Panc1 (cell line): ENCODE data around the gene PAMR1. TPM values are rescaled to one million over a fixed set of nuclear protein-coding genes. Genes with fewer than 3 reads are reported as not detected.

Experiments
- ATAC-seq: fragments of 200-7000 bp; cut with Tn5 transposase; 2 replicates; pipeline ENCODE4 v1.9.1; 2020; ENCODE audit warnings: mild to moderate bottlenecking, moderate library complexity
- BruUV-seq: library from RNA; stranded (reverse); fragments of 400-500 nt; replicated peaks from 2 replicates; lab custom pipeline; 2021; lab: Mats Ljungman, UMichigan
- CTCF ChIA-PET: fragments of 300-600 bp; sonication (Branson Sonifier 250); formaldehyde crosslinking; loops from one replicate; lab custom pipeline; 2022; ENCODE audit warnings: antibody characterized with exemption; lab: Charles Lee
- POLR2A ChIA-PET: fragments of 300-600 bp; sonication (Branson Sonifier 250); formaldehyde crosslinking; loops from one replicate; lab custom pipeline; 2022; ENCODE audit warnings: antibody characterized with exemption; lab: Charles Lee
- DNase-seq: peaks from one replicate; pipeline ENCODE4 v3.0.0-alpha.2; 2010; ENCODE audit warnings: low read depth, low spot score
- H3K27ac ChIP-seq: 2 replicates; pipeline ENCODE4 v1.5.1; 2011; ENCODE audit warnings: mild to moderate bottlenecking, low read length, inconsistent platforms
- H3K27me3 ChIP-seq: fragments of 200-500 bp; sonication (Bioruptor generic); 2 replicates; pipeline ENCODE4 v1.6.0; 2014; ENCODE audit warnings: low read length, inconsistent platforms; ENCODE audit not compliant: control insufficient read depth, insufficient read depth
- H3K36me3 ChIP-seq: fragments of 200-500 bp; sonication (Bioruptor generic); 2 replicates; pipeline ENCODE4 v1.5.1; 2014; ENCODE audit warnings: inconsistent platforms, mild to moderate bottlenecking, low read length, moderate library complexity; ENCODE audit not compliant: control insufficient read depth, insufficient read depth
- H3K4me1 ChIP-seq: 2 replicates; pipeline ENCODE4 v1.5.1; 2011; ENCODE audit warnings: inconsistent platforms, mild to moderate bottlenecking, low read length, moderate library complexity; ENCODE audit not compliant: control insufficient read depth, insufficient read depth
- H3K4me3 ChIP-seq, 2 experiments: 2 replicates each; pipeline ENCODE4 v1.5.1; 2011 to 2012; ENCODE audit warnings: low read depth in 2 of 2, low read length in 2 of 2, mild to moderate bottlenecking in 2 of 2, inconsistent platforms in 1 of 2, moderate library complexity in 1 of 2
- H3K9me3 ChIP-seq: fragments of 200-500 bp; sonication (Bioruptor generic); 2 replicates; pipeline ENCODE4 v1.5.1; 2014; ENCODE audit warnings: low read depth, mild to moderate bottlenecking, inconsistent platforms, low read length, moderate library complexity; ENCODE audit not compliant: control insufficient read depth, insufficient read depth
- CTCF ChIP-seq: fragments of 450-650 bp; IDR thresholded peaks from 2 replicates; pipeline ENCODE4 v1.5.1; 2017; ENCODE audit warnings: mild to moderate bottlenecking
- POLR2AphosphoS5 ChIP-seq: IDR thresholded peaks from 2 replicates; pipeline ENCODE4 v1.6.1; 2012; ENCODE audit warnings: mild to moderate bottlenecking, low read depth, low read length, moderate library complexity
- REST ChIP-seq, 2 experiments: IDR thresholded peaks; 2 replicates each; pipeline ENCODE4 v1.6.1; 2011 to 2012; ENCODE audit warnings: low read depth in 2 of 2, control low read depth in 1 of 2, low read length in 1 of 2, mild to moderate bottlenecking in 1 of 2, moderate library complexity in 1 of 2; ENCODE audit not compliant: insufficient read depth in 1 of 2
- SIN3A ChIP-seq: IDR thresholded peaks from 2 replicates; pipeline ENCODE4 v1.6.1; 2012; ENCODE audit warnings: low read depth, mild to moderate bottlenecking, low read length, moderate library complexity, borderline replicate concordance; ENCODE audit not compliant: insufficient read depth
- TCF7L2 ChIP-seq: IDR thresholded peaks from 2 replicates; pipeline ENCODE4 v1.6.1; 2011; ENCODE audit warnings: mild to moderate bottlenecking, low read depth, low read length, inconsistent platforms
- in situ Hi-C: cut with HindIII; loops from 2 replicates; pipeline ENCODE4 v1.10.0; 2016; ENCODE audit warnings: low sequenced_read_pairs, low pct_unique_long_range_greater_than_20kb
- intact Hi-C: fragments of 100-400 bp; cut with micrococcal nuclease; formaldehyde crosslinking; loops from one replicate; pipeline ENCODE4 v1.10.0; 2022; ENCODE audit not compliant: unreplicated experiment
- total RNA-seq: library from RNA; stranded (reverse); gene quantifications from one replicate; pipeline ENCODE4 v1.2.1, GENCODE V29; 2021; ENCODE audit not compliant: unreplicated experiment

PAMR1 gene
- total RNA-seq, 1 experiment from 2014 or later = 0.13 TPM

- in situ Hi-C loops (no loop called here), intact Hi-C loops (no loop called here)
- no peaks in the 10 kb centered on the region for H3K27me3 ChIP-seq
- DNase-seq (no peak), ATAC-seq (no peak)
- H3K36me3 ChIP-seq = no peaks in the 10 kb centered on the region
- POLR2A ChIA-PET = no interaction called here
- H3K27ac ChIP-seq = no peak overlapping the region
- CTCF ChIA-PET = interaction anchor here (0.7 kb wide), 1 partner anchor 788 kb away, joined by 4 read pairs; no protein-coding TSS in a partner anchor
- no peak overlapping the region for H3K4me3 ChIP-seq
- H3K9me3 ChIP-seq = no peaks in the 10 kb centered on the region
- TF ChIP-seq CTCF (no peak), REST (IDR thresholded peaks at IDR 0.05; ENCODE audit: insufficient read depth in 1 of 2, low read depth in 2 of 2, low read length in 1 of 2) (no peak), TCF7L2 (no peak), POLR2AphosphoS5 (no peak), SIN3A (no peak)
- H3K4me1 ChIP-seq = no peaks in the 10 kb centered on the region
- BruUV-seq = no TSS peak
These were observed 24.7 kb downstream of the PAMR1 start for GRCh38 chr11:35500744-35501143.

- ChIA-PET CTCF (no interaction called here), POLR2A (no interaction called here)
- BruUV-seq = no TSS peak
- no peak for TF ChIP-seq TCF7L2
- no peak for TF ChIP-seq POLR2AphosphoS5
- TF ChIP-seq REST (IDR thresholded peaks at IDR 0.05; ENCODE audit: insufficient read depth in 1 of 2, low read depth in 2 of 2, low read length in 1 of 2) = no peak
- TF ChIP-seq CTCF = no peak
- H3K36me3 ChIP-seq = no peaks in the 10 kb centered on the region
- ATAC-seq = no peak
- DNase-seq = no peak
- intact Hi-C loops = no loop called here
- H3K9me3 ChIP-seq = no peaks in the 10 kb centered on the region
- H3K4me1 ChIP-seq = no peaks in the 10 kb centered on the region
- no peak overlapping the region for H3K4me3 ChIP-seq
- peaks cover 5% of the 10 kb centered on the region for H3K27me3 ChIP-seq
- H3K27ac ChIP-seq = no peak overlapping the region
- in situ Hi-C loops = no loop called here
These were observed 29.0 kb downstream of the PAMR1 start for GRCh38 chr11:35496416-35496815.
